ENCODE data around the gene PLBD1. TPM values are rescaled to one million over a fixed set of nuclear protein-coding genes. Genes with fewer than 3 reads are reported as not detected.

Gene PLBD1
- total RNA-seq, 1 experiment from 2014 or later, result 0.29 TPM

- no peak for DNase-seq (ENCODE audit: low read depth)
These were observed 2.5 kb upstream of the PLBD1 start for GRCh38 chr12:14570231-14570630.

- DNase-seq (ENCODE audit: low read depth), result no peak
These were observed 3.2 kb downstream of the PLBD1 start for GRCh38 chr12:14564336-14564959.

- no peak for DNase-seq (ENCODE audit: low read depth)
These were observed 4.6 kb downstream of the PLBD1 start for GRCh38 chr12:14563046-14563445.

GRCh38 chr12:14562279-14562678 lies 5.4 kb downstream of the PLBD1 start:
- DNase-seq (ENCODE audit: low read depth), result no peak

GRCh38 chr12:14561677-14562238 lies 5.9 kb downstream of the PLBD1 start:
- DNase-seq (ENCODE audit: low read depth), result no peak

GRCh38 chr12:14560904-14561574 lies 6.6 kb downstream of the PLBD1 start:
- DNase-seq (ENCODE audit: low read depth), result no peak

- no peak for DNase-seq (ENCODE audit: low read depth)
These were observed 9.2 kb downstream of the PLBD1 start for GRCh38 chr12:14558473-14558959.

GRCh38 chr12:14557966-14558365 lies 9.7 kb downstream of the PLBD1 start:
- no peak for DNase-seq (ENCODE audit: low read depth)

GRCh38 chr12:14554281-14555007 lies 13.2 kb downstream of the PLBD1 start:
- DNase-seq (ENCODE audit: low read depth), result peak; percentile 12

- DNase-seq (ENCODE audit: low read depth), result no peak
These were observed 19.1 kb downstream of the PLBD1 start for GRCh38 chr12:14548609-14549008.

GRCh38 chr12:14547571-14547970 lies 20.1 kb downstream of the PLBD1 start:
- DNase-seq (ENCODE audit: low read depth), result no peak

- no peak for DNase-seq (ENCODE audit: low read depth)
These were observed 22.2 kb downstream of the PLBD1 start for GRCh38 chr12:14545144-14546124.

GRCh38 chr12:14540801-14541462 lies 26.8 kb downstream of the PLBD1 start:
- DNase-seq (ENCODE audit: low read depth), result no peak

GRCh38 chr12:14537088-14537487 lies 30.6 kb downstream of the PLBD1 start:
- no peak for DNase-seq (ENCODE audit: low read depth)

GRCh38 chr12:14532152-14532551 lies 35.5 kb downstream of the PLBD1 start:
- DNase-seq (ENCODE audit: low read depth), result no peak

- DNase-seq (ENCODE audit: low read depth), result no peak
These were observed 41.7 kb downstream of the PLBD1 start for GRCh38 chr12:14525964-14526363.

- DNase-seq (ENCODE audit: low read depth), result no peak
These were observed 45.9 kb downstream of the PLBD1 start for GRCh38 chr12:14521822-14522221.

- DNase-seq (ENCODE audit: low read depth), result peak; percentile 38
These were observed 52.7 kb downstream of the PLBD1 start for GRCh38 chr12:14514946-14515345.

- DNase-seq (ENCODE audit: low read depth), result peak; percentile 15
These were observed 53.4 kb downstream of the PLBD1 start for GRCh38 chr12:14514154-14514842.

- DNase-seq (ENCODE audit: low read depth), result no peak
These were observed 57.1 kb downstream of the PLBD1 start for GRCh38 chr12:14510574-14510973.
